K562 (cell line): ENCODE results near the gene PGS1. TPM values are rescaled to one million over a fixed set of nuclear protein-coding genes. Genes with fewer than 3 reads are reported as not detected.
A peak's percentile ranks its signal among the peaks of the same experiment; 100 is the strongest.

Experiments
- ATAC-seq: fragments of 200-7000 bp; cut with Tn5 transposase; 3 replicates; pipeline ENCODE4 v1.9.1; 2020; ENCODE audit warnings: moderate library complexity
- BruUV-seq: library from RNA; stranded (reverse); fragments of 400-500 nt; replicated peaks from 2 replicates; lab custom pipeline; 2021; lab: Mats Ljungman, UMichigan
- CTCF ChIA-PET: fragments of 300-600 bp; formaldehyde crosslinking; extraction: SDS; loops from one replicate; lab custom pipeline; 2021; ENCODE audit warnings: low intra/inter-chr PET ratio; lab: Yijun Ruan, JAX
- POLR2A ChIA-PET: fragments of 300-600, 350-650 bp; sonication (Branson Sonifier 250); formaldehyde crosslinking; extraction: SDS; loops from one replicate; lab custom pipeline; 2021; ENCODE audit warnings: antibody characterized with exemption, inconsistent platforms; lab: Yijun Ruan, JAX
- DNase-seq, 4 experiments: peaks; one replicate each; pipeline versions ENCODE4 v3.0.0 to v3.0.0-alpha.2; 2011 to 2018; ENCODE audit warnings: low spot score in 3 of 4, mixed read lengths in 3 of 4; ENCODE audit errors: extremely low read depth in 1 of 4
- FAIRE-seq: peaks from 2 replicates; lab custom pipeline; 2011; peaks lifted over from hg19 to GRCh38; lab: Jason Lieb, UNC
- H2AFZ ChIP-seq: 2 replicates; pipeline ENCODE4 v1.6.0; 2011; ENCODE audit warnings: low read depth, low read length, control low read depth, inconsistent platforms
- H3K27ac ChIP-seq: fragments of 200-600 bp; 3 replicates; pipeline ENCODE4 v1.8.0; 2011; ENCODE audit warnings: low read depth, mild to moderate bottlenecking, control low read depth, inconsistent platforms, low read length, moderate library complexity, mixed read lengths; ENCODE audit errors: extremely low read depth
- H3K27me3 ChIP-seq, 2 experiments: fragments of 300-600 bp in 1 of 2; 2 replicates in 1 of 2; 3 replicates in 1 of 2; pipeline versions ENCODE4 v1.6.0 to v1.8.0; 2011; ENCODE audit warnings: inconsistent platforms in 2 of 2, low read length in 2 of 2, mild to moderate bottlenecking in 1 of 2, mixed read lengths in 1 of 2, moderate library complexity in 1 of 2; ENCODE audit not compliant: control insufficient read depth in 2 of 2, insufficient read depth in 2 of 2
- H3K36me3 ChIP-seq: fragments of 300-600 bp; 3 replicates; pipeline ENCODE4 v1.8.0; 2011; ENCODE audit warnings: mild to moderate bottlenecking, low read length, inconsistent platforms; ENCODE audit not compliant: control insufficient read depth, insufficient read depth
- H3K4me1 ChIP-seq, 2 experiments: fragments of 200-600 bp in 1 of 2; replicated peaks in 1 of 2; 2 replicates in 1 of 2; 3 replicates in 1 of 2; pipeline versions ENCODE4 v1.5.1 to v1.8.0; 2011; ENCODE audit warnings: inconsistent platforms in 2 of 2, low read length in 2 of 2, mild to moderate bottlenecking in 1 of 2, mixed read lengths in 1 of 2, moderate library complexity in 1 of 2; ENCODE audit not compliant: control insufficient read depth in 2 of 2, insufficient read depth in 2 of 2
- H3K4me2 ChIP-seq: 2 replicates; pipeline ENCODE4 v1.6.1; 2011; ENCODE audit warnings: low read length, control low read depth, inconsistent platforms, mixed read lengths; ENCODE audit not compliant: insufficient read depth
- H3K4me3 ChIP-seq: fragments of 200-600 bp; sonication (generic), shearing (Covaris generic); 2 replicates; pipeline ENCODE4 v1.5.1; 2016; ENCODE audit warnings: control low read depth, inconsistent platforms
- H3K79me2 ChIP-seq: fragments of 200-600 bp; 3 replicates; pipeline ENCODE4 v1.8.0; 2011; ENCODE audit warnings: low read length, inconsistent platforms; ENCODE audit not compliant: control insufficient read depth, insufficient read depth
- H3K9ac ChIP-seq, 2 experiments: 2 replicates each; pipeline versions ENCODE4 v1.6.0 to v1.6.1; 2011; ENCODE audit warnings: low read depth in 2 of 2, low read length in 2 of 2, control low read depth in 1 of 2, inconsistent platforms in 1 of 2, mild to moderate bottlenecking in 1 of 2, mixed read lengths in 1 of 2; ENCODE audit not compliant: insufficient read depth in 1 of 2
- H3K9me1 ChIP-seq: one replicate; pipeline ENCODE4 v1.6.0; 2011; ENCODE audit warnings: inconsistent platforms, mild to moderate bottlenecking, low read length, moderate library complexity; ENCODE audit not compliant: control insufficient read depth, insufficient read depth
- H3K9me3 ChIP-seq: replicated peaks from 2 replicates; pipeline ENCODE4 v1.5.1; 2011; ENCODE audit warnings: low read depth, low read length, inconsistent platforms; ENCODE audit not compliant: control insufficient read depth, insufficient read depth
- H4K20me1 ChIP-seq: replicated peaks from 2 replicates; pipeline ENCODE4 v1.6.1; 2011; ENCODE audit warnings: low read length, inconsistent platforms, mixed read lengths; ENCODE audit not compliant: control insufficient read depth, insufficient read depth
- E2F1 ChIP-seq: sonication (generic); formaldehyde crosslinking; IDR thresholded peaks from 2 replicates; pipeline ENCODE4 v1.8.1; 2023; ENCODE audit warnings: mild to moderate bottlenecking, missing genetic modification reagents, moderate library complexity
- MAFK ChIP-seq: IDR thresholded peaks from 2 replicates; pipeline ENCODE4 v1.6.1; 2011; ENCODE audit warnings: low read length, improper control_type of control experiment
- MIER1 ChIP-seq: fragments of 450-650 bp; IDR thresholded peaks from 2 replicates; pipeline ENCODE4 v1.6.1; 2016; ENCODE audit warnings: antibody characterized with exemption, mild to moderate bottlenecking, low read depth
- TCF7 ChIP-seq: sonication (generic); IDR thresholded peaks from 2 replicates; pipeline ENCODE4 v1.6.1; 2016; ENCODE audit warnings: antibody characterized with exemption, borderline replicate concordance
- WGBS: fragments of 100-300 bp; shearing (Covaris generic); methylation state at CpG from one replicate; pipeline ENCODE4 v1.1.6; 2016; ENCODE audit warnings: low coverage, mixed read lengths; ENCODE audit not compliant: insufficient coverage; ENCODE audit errors: missing lambda C conversion rate; 5-methylcytosine and 5-hydroxymethylcytosine counted together
- in situ Hi-C: fragments of 300-500 bp; cut with MboI; formaldehyde crosslinking; loops from 4 replicates; pipeline ENCODE4 v1.15.0; 2018; ENCODE audit warnings: inconsistent platforms, mixed read lengths
- intact Hi-C: fragments of 100-400 bp; cut with micrococcal nuclease; formaldehyde crosslinking; loops from 2 replicates; pipeline ENCODE4 v1.14.2; 2022
- polyA plus RNA-seq, 8 experiments: library from polyadenylated mRNA; depleted of rRNA in 4 of 8; stranded (reverse) in 5 of 8; unstranded in 3 of 8; fragments of >200 nt; fragmentation: Nextera tagmentation in 2 of 8; fragmentation: Illumina TruSeq in 1 of 8; extraction: Ambion mirVana in 2 of 8; extraction: Trizol in 1 of 8; gene quantifications; 2 replicates each; pipeline versions ENCODE4 v1.2.1 to v1.2.3, GENCODE V29; 2011 to 2014; ENCODE audit warnings: inconsistent platforms in 1 of 8, missing spikeins in 1 of 8
- total RNA-seq, 7 experiments: library from RNA; depleted of rRNA in 6 of 7; stranded (reverse); fragments of >200 nt in 6 of 7; fragmentation: Illumina TruSeq in 2 of 7; extraction: Trizol in 2 of 7; gene quantifications; 2 replicates each; pipeline versions ENCODE4 v1.2.1 to v1.2.3, GENCODE V29; 2011 to 2021; ENCODE audit warnings: low replicate concordance in 1 of 7

The PGS1 gene
- total and polyA plus RNA-seq, 9 of the 15 experiments (the other 6 are each of a cell fraction or from before 2014, with no cell fraction given): 1.3 to 39.4 (median 22.3) TPM

GRCh38 chr17:78361225-78361701 is 17.2 kb upstream of the PGS1 start:
- Histone ChIP-seq H3K79me2 (peaks cover 40% of the 10 kb centered on the region), H3K9ac (no peak overlapping the region), H3K27ac (no peak overlapping the region), H4K20me1 (peaks cover 45% of the 10 kb centered on the region), H3K9me3 (no peaks in the 10 kb centered on the region), H3K4me3 (no peak overlapping the region), H3K4me2 (no peak overlapping the region; the same call in 1 of the 2 replicates), H3K36me3 (peaks cover 26% of the 10 kb centered on the region), H3K4me1 (peaks cover 32 to 58% of the 10 kb centered on the region in 2 experiments), H3K27me3 (peaks cover 0 to 6% of the 10 kb centered on the region in 2 experiments; a peak in 2 of 5 replicates), H3K9me1 (peaks cover 18% of the 10 kb centered on the region), H2AFZ (no peak overlapping the region; the same call in 1 of the 2 replicates)
- in situ Hi-C loops: no loop called here
- no peak for ATAC-seq
- DNase-seq: peak in 1 of 4 experiments; percentile 32
- CTCF ChIA-PET: interaction anchor here (1.0 to 2.1 kb wide), 3 partner anchors 61 to 110 kb away, joined by 6 to 12 read pairs (median 12); no protein-coding TSS in a partner anchor
- WGBS: 22% methylated on average over 8 of the region's 12 CpGs
- no peak for FAIRE-seq
- intact Hi-C loops: no loop called here
- TF ChIP-seq MAFK (no peak), MIER1 (no peak), E2F1 (CRISPR knock-in tag) (no peak), TCF7 (no peak)
- POLR2A ChIA-PET: interaction anchor here (0.6 to 2.4 kb wide), 6 partner anchors 12 to 342 kb away, joined by 3 to 8 read pairs (median 3); no protein-coding TSS in a partner anchor
- no TSS peak for BruUV-seq
